ENCODE data around the gene FAM193A.
"Not testable (repeated sequence)": the region's sequence is repeated elsewhere in the genome, so short reads cannot be mapped to it uniquely, and the experiment has no call there.

The FAM193A gene

GRCh38 chr4:2515830-2516550 lies 20.5 kb upstream of the FAM193A start:
- no peak for FAIRE-seq

GRCh38 chr4:2516635-2517034 lies 19.8 kb upstream of the FAM193A start:
- FAIRE-seq = no peak

- no peak for FAIRE-seq
Observed at GRCh38 chr4:2526559-2526958, 9.9 kb upstream of the FAM193A start.

GRCh38 chr4:2534904-2535375 lies 1.5 kb upstream of the FAM193A start:
- FAIRE-seq = no peak

- FAIRE-seq = no peak
Observed at GRCh38 chr4:2535376-2536192, 863 bp upstream of the FAM193A start.

- no peak for FAIRE-seq
Observed at GRCh38 chr4:2537011-2537830, 774 bp downstream of the FAM193A start.

GRCh38 chr4:2543580-2544191 lies 7.2 kb downstream of the FAM193A start:
- not testable (repeated sequence) for FAIRE-seq

- FAIRE-seq = no peak
Observed at GRCh38 chr4:2545321-2546013, 9.0 kb downstream of the FAM193A start.

GRCh38 chr4:2546286-2546823 lies 9.9 kb downstream of the FAM193A start:
- FAIRE-seq = no peak

GRCh38 chr4:2546961-2547691 lies 10.7 kb downstream of the FAM193A start:
- FAIRE-seq = not testable (repeated sequence)

GRCh38 chr4:2551118-2551517 lies 14.7 kb downstream of the FAM193A start:
- FAIRE-seq = no peak

GRCh38 chr4:2552806-2553205 lies 16.4 kb downstream of the FAM193A start:
- FAIRE-seq = no peak

GRCh38 chr4:2558301-2558700 lies 21.9 kb downstream of the FAM193A start:
- FAIRE-seq = no peak

- no peak for FAIRE-seq
Observed at GRCh38 chr4:2560167-2560566, 23.7 kb downstream of the FAM193A start.

- FAIRE-seq = no peak
Observed at GRCh38 chr4:2565533-2565932, 29.1 kb downstream of the FAM193A start.

GRCh38 chr4:2570036-2570435 lies 33.6 kb downstream of the FAM193A start:
- no peak for FAIRE-seq

GRCh38 chr4:2570551-2571222 lies 34.2 kb downstream of the FAM193A start:
- no peak for FAIRE-seq

- no peak for FAIRE-seq
Observed at GRCh38 chr4:2572076-2572475, 35.6 kb downstream of the FAM193A start.

- FAIRE-seq = no peak
Observed at GRCh38 chr4:2572866-2573265, 36.4 kb downstream of the FAM193A start.

- FAIRE-seq = no peak
Observed at GRCh38 chr4:2574009-2574408, 37.6 kb downstream of the FAM193A start.

- FAIRE-seq = no peak
Observed at GRCh38 chr4:2574863-2575262, 38.4 kb downstream of the FAM193A start.
